ENCODE results near the gene WWOX. TPM values are rescaled to one million over a fixed set of nuclear protein-coding genes. Genes with fewer than 3 reads are reported as not detected.

The WWOX gene
- polyA plus RNA-seq, 2 of the 4 experiments (the other 2 are of a cell fraction) = 16.0 to 17.2 TPM

DNA sequence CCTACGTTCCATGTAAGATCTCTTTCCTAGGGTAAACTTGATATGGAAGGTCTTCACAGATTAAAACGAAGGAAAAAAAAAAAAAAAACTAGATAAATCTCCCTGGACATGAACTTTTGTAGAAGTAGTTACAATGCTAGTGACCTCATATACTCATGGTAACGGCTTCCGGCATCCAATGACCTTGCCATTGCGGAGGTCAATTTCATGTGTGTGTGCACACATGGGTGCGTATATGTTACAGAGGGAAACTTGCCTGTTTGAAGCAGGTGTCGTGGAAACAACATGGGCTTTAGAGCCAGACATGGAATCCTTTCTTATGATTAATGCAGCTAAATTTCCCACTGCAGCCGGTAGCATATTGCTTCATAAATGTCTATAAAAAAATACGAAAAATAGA, 1065.6 kb downstream of the WWOX start:
- no peak for ATAC-seq
- DNase-seq (ENCODE audit: low read depth in 1 of 2, low spot score in 1 of 2) = no peak
- no peak overlapping the region for H3K4me3 ChIP-seq
- ChIA-PET POLR2A (no interaction called here), CTCF (no interaction called here)
- TF ChIP-seq, protein P1, sequence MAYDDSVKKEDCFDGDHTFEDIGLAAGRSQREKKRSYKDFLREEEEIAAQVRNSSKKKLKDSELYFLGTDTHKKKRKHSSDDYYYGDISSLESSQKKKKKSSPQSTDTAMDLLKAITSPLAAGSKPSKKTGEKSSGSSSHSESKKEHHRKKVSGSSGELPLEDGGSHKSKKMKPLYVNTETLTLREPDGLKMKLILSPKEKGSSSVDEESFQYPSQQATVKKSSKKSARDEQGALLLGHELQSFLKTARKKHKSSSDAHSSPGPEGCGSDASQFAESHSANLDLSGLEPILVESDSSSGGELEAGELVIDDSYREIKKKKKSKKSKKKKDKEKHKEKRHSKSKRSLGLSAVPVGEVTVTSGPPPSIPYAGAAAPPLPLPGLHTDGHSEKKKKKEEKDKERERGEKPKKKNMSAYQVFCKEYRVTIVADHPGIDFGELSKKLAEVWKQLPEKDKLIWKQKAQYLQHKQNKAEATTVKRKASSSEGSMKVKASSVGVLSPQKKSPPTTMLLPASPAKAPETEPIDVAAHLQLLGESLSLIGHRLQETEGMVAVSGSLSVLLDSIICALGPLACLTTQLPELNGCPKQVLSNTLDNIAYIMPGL (CRISPR knock-in tag; IDR thresholded peaks at IDR 0.05; ENCODE audit: borderline replicate concordance) = no peak
- TF ChIP-seq EHMT2 (IDR thresholded peaks at IDR 0.05; ENCODE audit: low read depth) (no peak), GATA3 (IDR thresholded peaks at IDR 0.05; ENCODE audit: borderline replicate concordance) (no peak), POLR2AphosphoS2 (conservative IDR thresholded peaks at IDR 0.05; ENCODE audit: low read length) (no peak), CBX8 (IDR thresholded peaks at IDR 0.05) (no peak), ZNF302 (CRISPR knock-in tag; IDR thresholded peaks at IDR 0.05) (no peak), CEBPB (IDR thresholded peaks at IDR 0.05) (no peak)
- TF ChIP-seq, protein P2, sequence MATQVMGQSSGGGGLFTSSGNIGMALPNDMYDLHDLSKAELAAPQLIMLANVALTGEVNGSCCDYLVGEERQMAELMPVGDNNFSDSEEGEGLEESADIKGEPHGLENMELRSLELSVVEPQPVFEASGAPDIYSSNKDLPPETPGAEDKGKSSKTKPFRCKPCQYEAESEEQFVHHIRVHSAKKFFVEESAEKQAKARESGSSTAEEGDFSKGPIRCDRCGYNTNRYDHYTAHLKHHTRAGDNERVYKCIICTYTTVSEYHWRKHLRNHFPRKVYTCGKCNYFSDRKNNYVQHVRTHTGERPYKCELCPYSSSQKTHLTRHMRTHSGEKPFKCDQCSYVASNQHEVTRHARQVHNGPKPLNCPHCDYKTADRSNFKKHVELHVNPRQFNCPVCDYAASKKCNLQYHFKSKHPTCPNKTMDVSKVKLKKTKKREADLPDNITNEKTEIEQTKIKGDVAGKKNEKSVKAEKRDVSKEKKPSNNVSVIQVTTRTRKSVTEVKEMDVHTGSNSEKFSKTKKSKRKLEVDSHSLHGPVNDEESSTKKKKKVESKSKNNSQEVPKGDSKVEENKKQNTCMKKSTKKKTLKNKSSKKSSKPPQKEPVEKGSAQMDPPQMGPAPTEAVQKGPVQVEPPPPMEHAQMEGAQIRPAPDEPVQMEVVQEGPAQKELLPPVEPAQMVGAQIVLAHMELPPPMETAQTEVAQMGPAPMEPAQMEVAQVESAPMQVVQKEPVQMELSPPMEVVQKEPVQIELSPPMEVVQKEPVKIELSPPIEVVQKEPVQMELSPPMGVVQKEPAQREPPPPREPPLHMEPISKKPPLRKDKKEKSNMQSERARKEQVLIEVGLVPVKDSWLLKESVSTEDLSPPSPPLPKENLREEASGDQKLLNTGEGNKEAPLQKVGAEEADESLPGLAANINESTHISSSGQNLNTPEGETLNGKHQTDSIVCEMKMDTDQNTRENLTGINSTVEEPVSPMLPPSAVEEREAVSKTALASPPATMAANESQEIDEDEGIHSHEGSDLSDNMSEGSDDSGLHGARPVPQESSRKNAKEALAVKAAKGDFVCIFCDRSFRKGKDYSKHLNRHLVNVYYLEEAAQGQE (IDR thresholded peaks at IDR 0.05) = no peak
- TF ChIP-seq, protein P3, sequence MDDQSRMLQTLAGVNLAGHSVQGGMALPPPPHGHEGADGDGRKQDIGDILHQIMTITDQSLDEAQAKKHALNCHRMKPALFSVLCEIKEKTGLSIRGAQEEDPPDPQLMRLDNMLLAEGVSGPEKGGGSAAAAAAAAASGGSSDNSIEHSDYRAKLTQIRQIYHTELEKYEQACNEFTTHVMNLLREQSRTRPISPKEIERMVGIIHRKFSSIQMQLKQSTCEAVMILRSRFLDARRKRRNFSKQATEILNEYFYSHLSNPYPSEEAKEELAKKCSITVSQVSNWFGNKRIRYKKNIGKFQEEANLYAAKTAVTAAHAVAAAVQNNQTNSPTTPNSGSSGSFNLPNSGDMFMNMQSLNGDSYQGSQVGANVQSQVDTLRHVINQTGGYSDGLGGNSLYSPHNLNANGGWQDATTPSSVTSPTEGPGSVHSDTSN (IDR thresholded peaks at IDR 0.05) = no peak
- 50% methylated on average over 9 of the region's 9 CpGs for WGBS (ENCODE audit: missing lambda C conversion rate)
- no peaks in the 10 kb centered on the region for H3K4me1 ChIP-seq
- H3K9me3 ChIP-seq = peaks cover 7% of the 10 kb centered on the region; the same call in 2 of the 3 replicates
- FAIRE-seq = no peak
- H3K27ac ChIP-seq = no peak overlapping the region
- no peak overlapping the region for H3K4me2 ChIP-seq

DNA sequence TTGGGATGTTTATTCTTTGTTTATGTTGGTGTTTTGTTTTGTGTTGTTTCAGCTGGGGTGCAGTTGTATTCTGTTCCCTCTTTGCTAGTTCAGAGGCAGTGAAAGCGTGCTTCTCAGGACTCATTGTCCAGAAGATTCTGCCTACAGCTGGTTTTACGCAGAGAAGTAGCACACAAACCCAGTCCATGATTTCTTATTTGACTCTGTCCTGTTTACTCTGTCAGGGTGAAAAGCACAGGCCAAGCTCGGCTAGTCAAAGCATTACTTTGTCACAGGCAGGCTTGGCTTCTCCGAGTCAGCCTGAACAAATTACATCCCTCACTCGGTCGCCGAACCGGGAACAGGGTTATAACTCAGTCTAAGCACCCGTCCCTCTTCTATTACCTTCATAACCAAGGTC, 1066.1 kb downstream of the WWOX start:
- no peak for DNase-seq (ENCODE audit: low read depth in 1 of 2, low spot score in 1 of 2)
- CTCF ChIA-PET = no interaction called here
- H3K4me1 ChIP-seq = no peaks in the 10 kb centered on the region
- no peak for ATAC-seq
- H3K9me3 ChIP-seq = peaks cover 7% of the 10 kb centered on the region; the same call in 2 of the 3 replicates
- POLR2A ChIA-PET = no interaction called here
- TF ChIP-seq FOXS1 (CRISPR knock-in tag; IDR thresholded peaks at IDR 0.05) = no peak
- TF ChIP-seq ZFP36 (IDR thresholded peaks at IDR 0.05; ENCODE audit: borderline replicate concordance, partially characterized antibody) = no peak
- no peak for TF ChIP-seq NPAS2 (CRISPR knock-in tag; IDR thresholded peaks at IDR 0.05; ENCODE audit: borderline replicate concordance)
- TF ChIP-seq FOSB (CRISPR knock-in tag; IDR thresholded peaks at IDR 0.05) = no peak
- no peak for TF ChIP-seq MYC (IDR thresholded peaks at IDR 0.05; ENCODE audit: borderline replicate concordance, low read length)
- TF ChIP-seq, protein P4, sequence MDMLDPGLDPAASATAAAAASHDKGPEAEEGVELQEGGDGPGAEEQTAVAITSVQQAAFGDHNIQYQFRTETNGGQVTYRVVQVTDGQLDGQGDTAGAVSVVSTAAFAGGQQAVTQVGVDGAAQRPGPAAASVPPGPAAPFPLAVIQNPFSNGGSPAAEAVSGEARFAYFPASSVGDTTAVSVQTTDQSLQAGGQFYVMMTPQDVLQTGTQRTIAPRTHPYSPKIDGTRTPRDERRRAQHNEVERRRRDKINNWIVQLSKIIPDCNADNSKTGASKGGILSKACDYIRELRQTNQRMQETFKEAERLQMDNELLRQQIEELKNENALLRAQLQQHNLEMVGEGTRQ (IDR thresholded peaks at IDR 0.05) = no peak
- no peak for TF ChIP-seq HDAC2 (IDR thresholded peaks at IDR 0.05)
- no peak for TF ChIP-seq TFCP2L1 (CRISPR knock-in tag; IDR thresholded peaks at IDR 0.05)
- TF ChIP-seq, protein P5, sequence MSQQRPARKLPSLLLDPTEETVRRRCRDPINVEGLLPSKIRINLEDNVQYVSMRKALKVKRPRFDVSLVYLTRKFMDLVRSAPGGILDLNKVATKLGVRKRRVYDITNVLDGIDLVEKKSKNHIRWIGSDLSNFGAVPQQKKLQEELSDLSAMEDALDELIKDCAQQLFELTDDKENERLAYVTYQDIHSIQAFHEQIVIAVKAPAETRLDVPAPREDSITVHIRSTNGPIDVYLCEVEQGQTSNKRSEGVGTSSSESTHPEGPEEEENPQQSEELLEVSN (IDR thresholded peaks at IDR 0.05; ENCODE audit: borderline replicate concordance, low read depth) = no peak
- no peak for TF ChIP-seq MAFK (IDR thresholded peaks at IDR 0.05; ENCODE audit: partially characterized antibody)
- TF ChIP-seq RCOR1 (IDR thresholded peaks at IDR 0.05; ENCODE audit: low read depth, low read length) = no peak
- no peak for TF ChIP-seq CHD2 (IDR thresholded peaks at IDR 0.05; ENCODE audit: low read length, partially characterized antibody)
- TF ChIP-seq ZSCAN20 (CRISPR knock-in tag; IDR thresholded peaks at IDR 0.05) = no peak
- no peak for TF ChIP-seq HOXB13 (CRISPR knock-in tag; IDR thresholded peaks at IDR 0.05; ENCODE audit: low read depth)
- no peak for TF ChIP-seq JUNB (IDR thresholded peaks at IDR 0.05)
- TF ChIP-seq EP300 (IDR thresholded peaks at IDR 0.05) = no peak
- TF ChIP-seq, protein P6, sequence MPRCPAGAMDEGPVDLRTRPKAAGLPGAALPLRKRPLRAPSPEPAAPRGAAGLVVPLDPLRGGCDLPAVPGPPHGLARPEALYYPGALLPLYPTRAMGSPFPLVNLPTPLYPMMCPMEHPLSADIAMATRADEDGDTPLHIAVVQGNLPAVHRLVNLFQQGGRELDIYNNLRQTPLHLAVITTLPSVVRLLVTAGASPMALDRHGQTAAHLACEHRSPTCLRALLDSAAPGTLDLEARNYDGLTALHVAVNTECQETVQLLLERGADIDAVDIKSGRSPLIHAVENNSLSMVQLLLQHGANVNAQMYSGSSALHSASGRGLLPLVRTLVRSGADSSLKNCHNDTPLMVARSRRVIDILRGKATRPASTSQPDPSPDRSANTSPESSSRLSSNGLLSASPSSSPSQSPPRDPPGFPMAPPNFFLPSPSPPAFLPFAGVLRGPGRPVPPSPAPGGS (IDR thresholded peaks at IDR 0.05) = no peak
- TF ChIP-seq, protein P1 (CRISPR knock-in tag; IDR thresholded peaks at IDR 0.05; ENCODE audit: borderline replicate concordance) = no peak
- H3K4me2 ChIP-seq = no peak overlapping the region
- H3K4me3 ChIP-seq = no peak overlapping the region
- FAIRE-seq = no peak
- 61% methylated on average over 9 of the region's 9 CpGs for WGBS (ENCODE audit: missing lambda C conversion rate)
- no peak overlapping the region for H3K27ac ChIP-seq
